ENCODE results near the gene PCK2.
"Not testable (repeated sequence)": the region's sequence is repeated elsewhere in the genome, so short reads cannot be mapped to it uniquely, and the experiment has no call there.

PCK2 gene

GRCh38 chr14:24093901-24094840 is at the start of gene PCK2:
TSS of gene PCK2 (plus strand) at chr14:24094311. CDS start at chr14:24094406, 95 bp downstream.
- peak within 1 kb of the TSS; percentile 94 to 100 (median 98) for H3K27ac ChIP-seq
- peaks cover 0 to 36% (median 4%) of the 10 kb centered on the region in 11 experiments; a peak in 9 of 22 replicates for H4K20me1 ChIP-seq
- H3K4me3 ChIP-seq = peak within 1 kb of the TSS; percentile 73 to 97 (median 87)
- H3K36me3 ChIP-seq = peaks cover 24 to 36% (median 30%) of the 10 kb centered on the region in 11 experiments
- H3K4me1 ChIP-seq = peaks cover 41 to 62% (median 49%) of the 10 kb centered on the region in 10 experiments
- no peaks in the 10 kb centered on the region for H3K9me3 ChIP-seq (replicated peaks in 1 of 11)
- peak within 1 kb of the TSS; percentile 79 to 94 (median 91) for H3K4me2 ChIP-seq
- H3K27me3 ChIP-seq = no peaks in the 10 kb centered on the region
- peak within 1 kb of the TSS; percentile 91 to 100 (median 97) for H3K9ac ChIP-seq
- 0 out of 22 replicates have a peak, but pooled peaks of 1 of the 11 experiments have one; percentile 28 for TF ChIP-seq Cebpa-rat (IDR thresholded peaks at IDR 0.05)

- H3K4me2 ChIP-seq = peak overlapping the region; percentile 38 to 77 (median 60); a peak in 21 of 22 replicates
- H3K27me3 ChIP-seq = peaks cover 4 to 23% (median 20%) of the 10 kb centered on the region in 11 experiments; a peak in 16 of 22 replicates
- H3K27ac ChIP-seq = peak overlapping the region in 2 of 11 experiments; percentile 22 to 40; a peak in 1 of 22 replicates
- not testable (repeated sequence) for H3K36me3 ChIP-seq; H3K9me3 ChIP-seq (replicated peaks in 1 of 11); H3K9ac ChIP-seq; H3K4me3 ChIP-seq
- H4K20me1 ChIP-seq = peaks cover 0 to 13% (median 0%) of the 10 kb centered on the region in 11 experiments; a peak in 7 of 22 replicates
- H3K4me1 ChIP-seq = peaks cover 29 to 56% (median 43%) of the 10 kb centered on the region in 10 experiments
Measured at GRCh38 chr14:24049002-24049401, 45.1 kb upstream of the PCK2 start.

GRCh38 chr14:24050753-24051152 is 43.4 kb upstream of the PCK2 start:
- Histone ChIP-seq H4K20me1 (peaks cover 0 to 18% (median 0%) of the 10 kb centered on the region in 11 experiments; a peak in 7 of 22 replicates), H3K4me1 (peaks cover 29 to 56% (median 43%) of the 10 kb centered on the region in 10 experiments), H3K4me2 (peak overlapping the region; percentile 96 to 100 (median 100); a peak in 20 of 22 replicates), H3K27me3 (peaks cover 4 to 28% (median 21%) of the 10 kb centered on the region in 11 experiments; a peak in 16 of 22 replicates)
- not testable (repeated sequence) for H3K27ac ChIP-seq; H3K9me3 ChIP-seq (replicated peaks in 1 of 11); H3K4me3 ChIP-seq; H3K36me3 ChIP-seq; H3K9ac ChIP-seq

GRCh38 chr14:24051176-24051788 is 42.8 kb upstream of the PCK2 start:
- no peaks in the 10 kb centered on the region for H3K36me3 ChIP-seq
- no peak for TF ChIP-seq Cebpa-rat (IDR thresholded peaks at IDR 0.05)
- H3K9ac ChIP-seq = peak overlapping the region; percentile 68 to 83 (median 77)
- H3K4me3 ChIP-seq = peak overlapping the region; percentile 68 to 79 (median 71)
- peaks cover 0 to 18% (median 0%) of the 10 kb centered on the region in 11 experiments; a peak in 8 of 22 replicates for H4K20me1 ChIP-seq
- H3K9me3 ChIP-seq (replicated peaks in 1 of 11) = no peaks in the 10 kb centered on the region
- H3K4me2 ChIP-seq = peak overlapping the region; percentile 96 to 100 (median 100)
- H3K4me1 ChIP-seq = peaks cover 29 to 56% (median 43%) of the 10 kb centered on the region in 10 experiments
- peaks cover 4 to 28% (median 21%) of the 10 kb centered on the region in 11 experiments; a peak in 16 of 22 replicates for H3K27me3 ChIP-seq
- peak overlapping the region; percentile 38 to 84 (median 69); a peak in 20 of 22 replicates for H3K27ac ChIP-seq

GRCh38 chr14:24051789-24052655 is 42.1 kb upstream of the PCK2 start, which contains the start of gene CARMIL3:
TSS of gene CARMIL3 (plus strand) at chr14:24052009. CDS start at chr14:24052154, 145 bp downstream.
- peaks cover 4 to 28% (median 21%) of the 10 kb centered on the region in 11 experiments; a peak in 16 of 22 replicates for H3K27me3 ChIP-seq
- H3K9me3 ChIP-seq (replicated peaks in 1 of 11) = no peaks in the 10 kb centered on the region
- H3K4me2 ChIP-seq = peak within 1 kb of the TSS; percentile 96 to 100 (median 100)
- peak within 1 kb of the TSS; percentile 68 to 83 (median 77) for H3K9ac ChIP-seq
- peak within 1 kb of the TSS; percentile 68 to 79 (median 71) for H3K4me3 ChIP-seq
- peaks cover 0 to 18% (median 0%) of the 10 kb centered on the region in 11 experiments; a peak in 8 of 22 replicates for H4K20me1 ChIP-seq
- TF ChIP-seq Cebpa-rat (IDR thresholded peaks at IDR 0.05) = no peak
- no peaks in the 10 kb centered on the region for H3K36me3 ChIP-seq
- H3K4me1 ChIP-seq = peaks cover 35 to 56% (median 43%) of the 10 kb centered on the region in 10 experiments
- H3K27ac ChIP-seq = peak within 1 kb of the TSS; percentile 38 to 84 (median 69); a peak in 20 of 22 replicates

- no peak overlapping the region for H3K27ac ChIP-seq
- peak overlapping the region; percentile 68 to 79 (median 71) for H3K4me3 ChIP-seq
- no peaks in the 10 kb centered on the region for H3K36me3 ChIP-seq
- H4K20me1 ChIP-seq = peaks cover 0 to 23% (median 0%) of the 10 kb centered on the region in 11 experiments; a peak in 8 of 22 replicates
- peaks cover 4 to 28% (median 21%) of the 10 kb centered on the region in 11 experiments; a peak in 16 of 22 replicates for H3K27me3 ChIP-seq
- H3K4me2 ChIP-seq = peak overlapping the region; percentile 96 to 100 (median 100)
- TF ChIP-seq Cebpa-rat (IDR thresholded peaks at IDR 0.05) = no peak
- H3K9me3 ChIP-seq (replicated peaks in 1 of 11) = no peaks in the 10 kb centered on the region
- H3K9ac ChIP-seq = peak overlapping the region in 5 of 11 experiments; percentile 75 to 83 (median 81); a peak in 6 of 22 replicates
- H3K4me1 ChIP-seq = peaks cover 36 to 53% (median 44%) of the 10 kb centered on the region in 10 experiments
Measured at GRCh38 chr14:24052656-24053547, 41.2 kb upstream of the PCK2 start.

Measured in BLaER1 treated with 17β-estradiol and CSF1 and Interleukin-3, amounts not matched to agents 10 nM and 100 nM (cell line).